Upper lobe of left lung (tissue), 6 donors: ENCODE measurements around the gene TMEM116. TPM values are rescaled to one million over a fixed set of nuclear protein-coding genes. Genes with fewer than 3 reads are reported as not detected.

Experiments
- ATAC-seq, 2 donors: fragments of 200-7000 bp; cut with Tn5 transposase; one replicate each; pipeline ENCODE4 v1.9.1; 2022; ENCODE audit warnings: mild to moderate bottlenecking in 2 of 2, moderate library complexity in 2 of 2; ENCODE audit not compliant: low FRiP score in 2 of 2
- DNase-seq, 2 donors: peaks; one replicate each; pipeline ENCODE4 v3.0.0-alpha.2; 2019 to 2020
- H3K27ac ChIP-seq, 4 donors: fragments of 200-600 bp; sonication (generic); one replicate each; pipeline ENCODE4 v1.5.1; 2016 to 2019
- H3K27me3 ChIP-seq, 4 donors: fragments of 200-600 bp; sonication (generic); one replicate each; pipeline ENCODE4 v1.5.1; 2017 to 2019
- H3K36me3 ChIP-seq, 4 donors: fragments of 200-600 bp; sonication (generic); one replicate each; pipeline ENCODE4 v1.5.1; 2016 to 2019
- H3K4me1 ChIP-seq, 4 donors: fragments of 200-600 bp; sonication (generic); one replicate each; pipeline ENCODE4 v1.5.1; 2018 to 2019
- H3K4me3 ChIP-seq, 4 donors: fragments of 200-600 bp; sonication (generic); one replicate each; pipeline ENCODE4 v1.5.1; 2017 to 2019; ENCODE audit warnings: mild to moderate bottlenecking in 2 of 4, moderate library complexity in 1 of 4
- H3K9me3 ChIP-seq, 4 donors: fragments of 200-600 bp; sonication (generic); one replicate each; pipeline ENCODE4 v1.5.1; 2018 to 2019
- EP300 ChIP-seq, 4 donors: sonication (generic); formaldehyde crosslinking; IDR thresholded peaks; one replicate each; pipeline ENCODE4 v1.5.1; 2017; ENCODE audit warnings: antibody characterized with exemption in 4 of 4, control low read depth in 2 of 4
- POLR2A ChIP-seq, 4 donors: fragments of 450-650 bp; IDR thresholded peaks; one replicate each; pipeline ENCODE4 v1.5.1; 2016 to 2017; ENCODE audit warnings: antibody characterized with exemption in 4 of 4, mild to moderate bottlenecking in 2 of 4
- POLR2AphosphoS5 ChIP-seq, 2 donors: sonication (generic); formaldehyde crosslinking; IDR thresholded peaks; one replicate each; pipeline ENCODE4 v1.5.1; 2017; ENCODE audit warnings: antibody characterized with exemption in 2 of 2
- WGBS, 2 donors: methylation state at CpG; one replicate each; pipeline ENCODE4 v1.1.5; 2017 to 2018; 5-methylcytosine and 5-hydroxymethylcytosine counted together
- total RNA-seq, 6 donors: library from RNA; depleted of rRNA in 4 of 6; stranded (reverse); fragments of >200 nt in 4 of 6; gene quantifications; one replicate each; pipeline versions ENCODE4 v1.1.0 to v1.2.1, GENCODE V29; 2016 to 2021
- TF ChIP-seq, protein P1 (sequence below), 6 experiments: fragments of 450-650 bp in 4 of 6; fragments of 200-600 bp in 2 of 6; sonication (generic) in 2 of 6; IDR thresholded peaks; one replicate each; pipeline ENCODE4 v1.5.1; 2016 to 2019; ENCODE audit warnings: antibody characterized with exemption in 6 of 6
- donor health status: DM: no; HTN: no; CAD: no; lungs with moderate emphysema.
- donor health status: DM: no; HTN: yes; CAD: no; lungs with severe emphysema.

The TMEM116 gene
- total RNA-seq, 6 donors from 2014 or later: 14.8 to 41.9 (median 21.2) TPM

GRCh38 chr12:112017041-112017440, 4.1 kb upstream of the TMEM116 start:
- no peaks in the 10 kb centered on the region for H3K9me3 ChIP-seq
- H3K27me3 ChIP-seq: no peaks in the 10 kb centered on the region
- H3K4me3 ChIP-seq: no peak overlapping the region
- TF ChIP-seq EP300 (IDR thresholded peaks at IDR 0.05) (no peak), POLR2A (IDR thresholded peaks at IDR 0.05) (no peak), POLR2AphosphoS5 (IDR thresholded peaks at IDR 0.05) (no peak)
- TF ChIP-seq, protein P1, sequence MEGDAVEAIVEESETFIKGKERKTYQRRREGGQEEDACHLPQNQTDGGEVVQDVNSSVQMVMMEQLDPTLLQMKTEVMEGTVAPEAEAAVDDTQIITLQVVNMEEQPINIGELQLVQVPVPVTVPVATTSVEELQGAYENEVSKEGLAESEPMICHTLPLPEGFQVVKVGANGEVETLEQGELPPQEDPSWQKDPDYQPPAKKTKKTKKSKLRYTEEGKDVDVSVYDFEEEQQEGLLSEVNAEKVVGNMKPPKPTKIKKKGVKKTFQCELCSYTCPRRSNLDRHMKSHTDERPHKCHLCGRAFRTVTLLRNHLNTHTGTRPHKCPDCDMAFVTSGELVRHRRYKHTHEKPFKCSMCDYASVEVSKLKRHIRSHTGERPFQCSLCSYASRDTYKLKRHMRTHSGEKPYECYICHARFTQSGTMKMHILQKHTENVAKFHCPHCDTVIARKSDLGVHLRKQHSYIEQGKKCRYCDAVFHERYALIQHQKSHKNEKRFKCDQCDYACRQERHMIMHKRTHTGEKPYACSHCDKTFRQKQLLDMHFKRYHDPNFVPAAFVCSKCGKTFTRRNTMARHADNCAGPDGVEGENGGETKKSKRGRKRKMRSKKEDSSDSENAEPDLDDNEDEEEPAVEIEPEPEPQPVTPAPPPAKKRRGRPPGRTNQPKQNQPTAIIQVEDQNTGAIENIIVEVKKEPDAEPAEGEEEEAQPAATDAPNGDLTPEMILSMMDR (IDR thresholded peaks at IDR 0.05): no peak
- ATAC-seq (no peak), DNase-seq (no peak)
- H3K36me3 ChIP-seq: peaks cover 6 to 37% (median 23%) of the 10 kb centered on the region in 4 donors
- WGBS, 2 donors: 84 to 88% methylated on average over 1 of the region's 1 CpG
- H3K4me1 ChIP-seq: peaks cover 18 to 61% (median 23%) of the 10 kb centered on the region in 4 donors
- H3K27ac ChIP-seq: no peak overlapping the region

DNA sequence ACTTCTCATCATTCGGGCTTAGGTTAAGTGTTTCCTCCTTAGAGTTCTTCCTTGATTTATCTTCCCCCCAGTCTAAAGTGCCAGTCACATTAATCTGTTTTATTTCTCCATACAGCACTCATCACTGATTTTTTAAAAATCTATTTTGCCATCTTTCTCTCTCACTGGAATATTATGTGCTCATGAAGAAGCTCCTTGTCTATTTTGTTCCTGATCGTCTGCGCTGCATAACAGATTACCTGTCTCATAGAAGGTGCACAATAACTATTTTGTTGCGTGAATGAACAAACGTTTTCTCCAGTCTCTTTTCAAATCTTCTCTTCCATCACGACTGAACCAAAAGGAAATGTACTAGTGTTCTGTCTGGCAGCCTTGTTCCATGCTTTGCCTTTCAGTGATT, 3.0 kb upstream of the TMEM116 start:
- no peak overlapping the region for H3K27ac ChIP-seq
- ATAC-seq (no peak), DNase-seq (no peak)
- H3K9me3 ChIP-seq: no peaks in the 10 kb centered on the region
- H3K36me3 ChIP-seq: peaks cover 4 to 27% (median 17%) of the 10 kb centered on the region in 4 donors
- WGBS, 2 donors: 94 to 96% methylated on average over 6 of the region's 6 CpGs
- H3K4me1 ChIP-seq: peaks cover 28 to 72% (median 32%) of the 10 kb centered on the region in 4 donors
- H3K4me3 ChIP-seq: no peak overlapping the region
- no peaks in the 10 kb centered on the region for H3K27me3 ChIP-seq
- TF ChIP-seq, protein P1 (IDR thresholded peaks at IDR 0.05): no peak
- TF ChIP-seq POLR2AphosphoS5 (IDR thresholded peaks at IDR 0.05): no peak
- no peak for TF ChIP-seq EP300 (IDR thresholded peaks at IDR 0.05)
- TF ChIP-seq POLR2A (IDR thresholded peaks at IDR 0.05): no peak

DNA sequence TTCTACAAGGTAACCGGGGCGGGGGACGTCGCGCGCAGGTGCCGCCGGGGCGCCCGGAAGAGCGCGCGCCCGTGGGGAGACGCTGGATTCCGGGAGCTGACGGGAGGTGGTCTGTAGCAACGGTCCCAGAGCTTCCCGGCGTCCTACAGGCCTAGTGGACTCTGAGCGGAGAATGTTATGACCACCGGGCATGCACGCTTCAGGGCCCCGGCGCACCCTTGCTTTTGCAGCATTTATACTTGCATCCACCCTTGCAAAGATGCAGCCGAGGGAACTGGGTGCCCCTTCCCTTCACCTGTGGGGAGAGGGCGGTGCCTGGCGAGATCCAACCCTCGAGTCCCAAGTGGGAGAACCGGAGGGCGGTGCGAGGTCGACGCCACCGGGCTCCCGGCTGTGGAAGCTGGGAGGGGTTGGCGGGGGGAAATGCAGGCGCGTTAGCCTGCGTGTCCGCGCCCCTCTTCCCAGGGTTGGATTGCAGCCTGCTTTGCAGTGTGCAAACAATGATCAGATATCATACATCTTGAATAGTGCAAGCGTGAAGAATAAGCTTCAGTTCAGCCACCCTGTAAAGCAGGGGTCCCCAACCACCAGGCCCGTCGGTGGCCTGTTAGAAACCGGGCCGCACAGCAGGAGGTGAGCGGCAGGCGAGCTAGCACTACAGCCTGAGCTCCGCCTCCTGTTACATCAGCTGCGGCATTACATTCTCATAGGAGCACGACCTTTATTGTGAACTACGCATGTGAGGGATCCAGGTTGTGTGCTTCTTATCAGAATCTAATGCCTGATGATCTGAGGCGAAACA, 837 bp upstream of the TMEM116 start:
- Histone ChIP-seq H3K4me1 (peaks cover 26 to 63% (median 31%) of the 10 kb centered on the region in 4 donors), H3K36me3 (peaks cover 0 to 13% (median 2%) of the 10 kb centered on the region in 4 donors), H3K9me3 (no peaks in the 10 kb centered on the region), H3K27ac (peak overlapping the region; percentile 94 to 97 (median 94)), H3K27me3 (no peaks in the 10 kb centered on the region), H3K4me3 (peak overlapping the region; percentile 84 to 99 (median 96))
- ATAC-seq: peak; percentile 58 to 72
- DNase-seq: peak; percentile 87 to 89
- 2 to 100% methylated on average over 1 to 42 of the region's 54 CpGs for WGBS, 2 donors
- TF ChIP-seq POLR2A (IDR thresholded peaks at IDR 0.05) (peak in 1 of 4 donors; percentile 64), EP300 (IDR thresholded peaks at IDR 0.05) (no peak), POLR2AphosphoS5 (IDR thresholded peaks at IDR 0.05) (peak in 1 of 2 donors; percentile 23)
- TF ChIP-seq, protein P1 (IDR thresholded peaks at IDR 0.05): peak in 2 of 6 experiments; percentile 12 to 22

- H3K4me3 ChIP-seq: peak overlapping the region in 3 of 4 donors; percentile 84 to 99 (median 99)
- peak overlapping the region; percentile 94 to 97 (median 94) for H3K27ac ChIP-seq
- DNase-seq: no peak
- WGBS, 2 donors: 81 to 91% methylated on average over 8 of the region's 8 CpGs
- TF ChIP-seq, protein P1 (IDR thresholded peaks at IDR 0.05): no peak
- TF ChIP-seq EP300 (IDR thresholded peaks at IDR 0.05): no peak
- no peak for TF ChIP-seq POLR2A (IDR thresholded peaks at IDR 0.05)
- TF ChIP-seq POLR2AphosphoS5 (IDR thresholded peaks at IDR 0.05): no peak
- H3K27me3 ChIP-seq: no peaks in the 10 kb centered on the region
- H3K9me3 ChIP-seq: no peaks in the 10 kb centered on the region
- peaks cover 23 to 43% (median 30%) of the 10 kb centered on the region in 4 donors for H3K4me1 ChIP-seq
- peaks cover 0 to 7% (median 2%) of the 10 kb centered on the region in 4 donors for H3K36me3 ChIP-seq
- ATAC-seq: no peak
These were observed 1.3 kb downstream of the TMEM116 start for GRCh38 chr12:112011685-112012084.
